DOHH2 (cell line): ENCODE data around the gene LPA.

Experiments
- EZH2phosphoT487 ChIP-seq: fragments of 200-600 bp; sonication (generic); IDR thresholded peaks from 2 replicates; pipeline ENCODE4 v1.6.1; 2017; ENCODE audit warnings: borderline replicate concordance, mild to moderate bottlenecking, antibody characterized with exemption, low read length, moderate library complexity, mixed read lengths
- TF ChIP-seq, protein P1 (sequence below): fragments of 200-600 bp; sonication (generic); IDR thresholded peaks from one replicate; pipeline ENCODE4 v1.5.1; 2014; ENCODE audit warnings: antibody characterized with exemption, mild to moderate bottlenecking, low read depth, low read length; ENCODE audit not compliant: poor library complexity, severe bottlenecking

DNA sequence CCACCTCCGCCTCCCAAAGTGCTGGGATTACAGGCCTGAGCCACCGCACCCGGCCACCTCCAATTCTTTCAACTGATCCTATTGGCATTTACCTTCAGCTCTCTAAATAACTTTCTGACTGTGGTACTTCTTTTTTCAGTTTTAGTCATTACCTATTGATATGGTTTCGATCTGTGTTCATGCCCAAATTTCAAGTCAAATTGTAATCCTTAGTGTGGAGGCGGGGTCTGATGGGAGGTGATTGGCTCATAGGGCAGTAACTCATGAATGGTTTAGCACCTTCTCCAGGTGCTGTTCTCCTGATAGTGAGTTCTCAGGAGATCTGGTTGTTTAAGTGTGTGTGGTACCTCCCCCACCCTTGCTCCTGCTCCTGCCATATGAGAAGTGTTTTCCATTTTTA, 140.9 kb downstream of the LPA start:
- TF ChIP-seq, protein P1, sequence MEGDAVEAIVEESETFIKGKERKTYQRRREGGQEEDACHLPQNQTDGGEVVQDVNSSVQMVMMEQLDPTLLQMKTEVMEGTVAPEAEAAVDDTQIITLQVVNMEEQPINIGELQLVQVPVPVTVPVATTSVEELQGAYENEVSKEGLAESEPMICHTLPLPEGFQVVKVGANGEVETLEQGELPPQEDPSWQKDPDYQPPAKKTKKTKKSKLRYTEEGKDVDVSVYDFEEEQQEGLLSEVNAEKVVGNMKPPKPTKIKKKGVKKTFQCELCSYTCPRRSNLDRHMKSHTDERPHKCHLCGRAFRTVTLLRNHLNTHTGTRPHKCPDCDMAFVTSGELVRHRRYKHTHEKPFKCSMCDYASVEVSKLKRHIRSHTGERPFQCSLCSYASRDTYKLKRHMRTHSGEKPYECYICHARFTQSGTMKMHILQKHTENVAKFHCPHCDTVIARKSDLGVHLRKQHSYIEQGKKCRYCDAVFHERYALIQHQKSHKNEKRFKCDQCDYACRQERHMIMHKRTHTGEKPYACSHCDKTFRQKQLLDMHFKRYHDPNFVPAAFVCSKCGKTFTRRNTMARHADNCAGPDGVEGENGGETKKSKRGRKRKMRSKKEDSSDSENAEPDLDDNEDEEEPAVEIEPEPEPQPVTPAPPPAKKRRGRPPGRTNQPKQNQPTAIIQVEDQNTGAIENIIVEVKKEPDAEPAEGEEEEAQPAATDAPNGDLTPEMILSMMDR, result no peak
- TF ChIP-seq EZH2phosphoT487, result no peak
